Cardiac ventricle fibroblast (primary cell): ENCODE measurements around the gene PDHA2. TPM values are rescaled to one million over a fixed set of nuclear protein-coding genes. Genes with fewer than 3 reads are reported as not detected.

Experiments
- total RNA-seq: library from RNA; depleted of rRNA; stranded (reverse); fragments of >200 nt; gene quantifications from 2 replicates; pipeline ENCODE4 v1.2.3, GENCODE V29; 2015

Gene PDHA2
- not detected in 2 replicates for total RNA-seq

GRCh38 chr4:95839891-95840290 is at the start of gene PDHA2:
TSS of gene PDHA2 (plus strand) at chr4:95840093. CDS start at chr4:95840151, 58 bp downstream.

